ENCODE results near the gene EPHA3. TPM values are rescaled to one million over a fixed set of nuclear protein-coding genes. Genes with fewer than 3 reads are reported as not detected.
A peak's percentile ranks its signal among the peaks of the same experiment; 100 is the strongest.

Gene EPHA3
- total RNA-seq, 1 donor from 2014 or later = 0.04 TPM

- TF ChIP-seq CTCF (IDR thresholded peaks at IDR 0.05; ENCODE audit: insufficient read depth, low read length, poor library complexity, severe bottlenecking) = no peak
- H3K36me3 ChIP-seq (ENCODE audit: control insufficient read depth, insufficient read depth, low read length) = no peaks in the 10 kb centered on the region
- no peak overlapping the region for H3K4me3 ChIP-seq (ENCODE audit: low read depth, low read length)
- DNase-seq (ENCODE audit: low read depth) = no peak
- H3K27me3 ChIP-seq (ENCODE audit: control insufficient read depth, insufficient read depth, low read length) = no peaks in the 10 kb centered on the region
Observed at GRCh38 chr3:89171687-89172545, 64.5 kb downstream of the EPHA3 start.

GRCh38 chr3:89173546-89173945, 66.1 kb downstream of the EPHA3 start:
- TF ChIP-seq CTCF (IDR thresholded peaks at IDR 0.05; ENCODE audit: insufficient read depth, low read length, poor library complexity, severe bottlenecking) = no peak
- DNase-seq (ENCODE audit: low read depth) = no peak
- Histone ChIP-seq H3K36me3 (ENCODE audit: control insufficient read depth, insufficient read depth, low read length) (no peaks in the 10 kb centered on the region), H3K27me3 (ENCODE audit: control insufficient read depth, insufficient read depth, low read length) (no peaks in the 10 kb centered on the region), H3K4me3 (ENCODE audit: low read depth, low read length) (no peak overlapping the region)

GRCh38 chr3:89179355-89180001, 72.1 kb downstream of the EPHA3 start:
- Histone ChIP-seq H3K27me3 (ENCODE audit: control insufficient read depth, insufficient read depth, low read length) (no peaks in the 10 kb centered on the region), H3K4me3 (ENCODE audit: low read depth, low read length) (no peak overlapping the region), H3K36me3 (ENCODE audit: control insufficient read depth, insufficient read depth, low read length) (no peaks in the 10 kb centered on the region)
- DNase-seq (ENCODE audit: low read depth) = peak; percentile 9
- TF ChIP-seq CTCF (IDR thresholded peaks at IDR 0.05; ENCODE audit: insufficient read depth, low read length, poor library complexity, severe bottlenecking) = no peak

GRCh38 chr3:89180334-89180733, 72.9 kb downstream of the EPHA3 start:
- TF ChIP-seq CTCF (IDR thresholded peaks at IDR 0.05; ENCODE audit: insufficient read depth, low read length, poor library complexity, severe bottlenecking) = no peak
- Histone ChIP-seq H3K36me3 (ENCODE audit: control insufficient read depth, insufficient read depth, low read length) (no peaks in the 10 kb centered on the region), H3K4me3 (ENCODE audit: low read depth, low read length) (no peak overlapping the region), H3K27me3 (ENCODE audit: control insufficient read depth, insufficient read depth, low read length) (no peaks in the 10 kb centered on the region)
- no peak for DNase-seq (ENCODE audit: low read depth)

GRCh38 chr3:89182056-89182455, 74.6 kb downstream of the EPHA3 start:
- Histone ChIP-seq H3K36me3 (ENCODE audit: control insufficient read depth, insufficient read depth, low read length) (no peaks in the 10 kb centered on the region), H3K27me3 (ENCODE audit: control insufficient read depth, insufficient read depth, low read length) (no peaks in the 10 kb centered on the region), H3K4me3 (ENCODE audit: low read depth, low read length) (no peak overlapping the region)
- TF ChIP-seq CTCF (IDR thresholded peaks at IDR 0.05; ENCODE audit: insufficient read depth, low read length, poor library complexity, severe bottlenecking) = no peak
- no peak for DNase-seq (ENCODE audit: low read depth)
